Globus pallidus (tissue), 1 donor: ENCODE measurements around the gene MCFD2.
A peak's percentile ranks its signal among the peaks of the same experiment; 100 is the strongest.

ENCODE experiments used
- DNase-seq: peaks from one replicate; pipeline ENCODE4 v3.0.0-alpha.2; 2015; ENCODE audit warnings: low spot score

MCFD2 gene

GRCh38 chr2:46915281-46915810, at the start of gene MCFD2:
Gene MCFD2 (minus strand): TSS chr2:46915806. CDS start chr2:46909171, 6,635 bp downstream.
- no peak for DNase-seq

- DNase-seq, result no peak
Measured at GRCh38 chr2:46964835-46965560, 49.4 kb upstream of the MCFD2 start.

GRCh38 chr2:46963941-46964673, 48.5 kb upstream of the MCFD2 start:
- DNase-seq, result no peak

- DNase-seq, result peak; percentile 37
Measured at GRCh38 chr2:46963210-46963609, 47.6 kb upstream of the MCFD2 start.

- DNase-seq, result no peak
Measured at GRCh38 chr2:46962751-46963150, 47.1 kb upstream of the MCFD2 start.

- no peak for DNase-seq
Measured at GRCh38 chr2:46960618-46961017, 45.0 kb upstream of the MCFD2 start.

GRCh38 chr2:46958431-46959017, 42.9 kb upstream of the MCFD2 start:
- DNase-seq, result no peak

GRCh38 chr2:46956981-46957531, 41.5 kb upstream of the MCFD2 start:
- DNase-seq, result no peak

GRCh38 chr2:46955764-46956163, 40.2 kb upstream of the MCFD2 start:
- DNase-seq, result no peak

- DNase-seq, result no peak
Measured at GRCh38 chr2:46954951-46955571, 39.5 kb upstream of the MCFD2 start.

GRCh38 chr2:46952171-46952570, 36.6 kb upstream of the MCFD2 start:
- DNase-seq, result no peak

- DNase-seq, result no peak
Measured at GRCh38 chr2:46951290-46952064, 35.9 kb upstream of the MCFD2 start.

- no peak for DNase-seq
Measured at GRCh38 chr2:46950314-46950713, 34.7 kb upstream of the MCFD2 start.

GRCh38 chr2:46947841-46948240, 32.2 kb upstream of the MCFD2 start:
- DNase-seq, result no peak

- DNase-seq, result no peak
Measured at GRCh38 chr2:46945671-46946070, 30.1 kb upstream of the MCFD2 start.

- DNase-seq, result no peak
Measured at GRCh38 chr2:46943881-46944798, 28.5 kb upstream of the MCFD2 start.

GRCh38 chr2:46942891-46943626, 27.5 kb upstream of the MCFD2 start:
- no peak for DNase-seq

- peak; percentile 38 for DNase-seq
Measured at GRCh38 chr2:46942143-46942526, 26.5 kb upstream of the MCFD2 start.

- DNase-seq, result no peak
Measured at GRCh38 chr2:46939626-46940359, 24.2 kb upstream of the MCFD2 start.
